HG03432 (cell line): ENCODE results near the gene MID1.
A peak's percentile ranks its signal among the peaks of the same experiment; 100 is the strongest.

ENCODE experiments used
- ATAC-seq: cut with Tn5 transposase; IDR thresholded peaks from one replicate; pipeline ENCODE4 v1.9.1; 2021; ENCODE audit warnings: mild to moderate bottlenecking, moderate library complexity; ENCODE audit not compliant: unreplicated experiment

Gene MID1

GRCh38 chrX:10496345-10496965, 123.9 kb downstream of the MID1 start:
- no peak for ATAC-seq

- no peak for ATAC-seq
Measured at GRCh38 chrX:10495677-10496076, 124.7 kb downstream of the MID1 start.

GRCh38 chrX:10492250-10492649, 128.1 kb downstream of the MID1 start:
- no peak for ATAC-seq

GRCh38 chrX:10486373-10486772, 134.0 kb downstream of the MID1 start:
- no peak for ATAC-seq

GRCh38 chrX:10485326-10485725, 135.1 kb downstream of the MID1 start:
- ATAC-seq = no peak

- ATAC-seq = no peak
Measured at GRCh38 chrX:10484683-10485247, 135.6 kb downstream of the MID1 start.

- no peak for ATAC-seq
Measured at GRCh38 chrX:10483191-10483831, 137.1 kb downstream of the MID1 start.

GRCh38 chrX:10482708-10483107, 137.7 kb downstream of the MID1 start:
- ATAC-seq = no peak

- peak; percentile 96 for ATAC-seq
Measured at GRCh38 chrX:10482261-10482660, 138.1 kb downstream of the MID1 start.

GRCh38 chrX:10480861-10481260, 139.5 kb downstream of the MID1 start:
- no peak for ATAC-seq

GRCh38 chrX:10479508-10479907, 140.9 kb downstream of the MID1 start:
- ATAC-seq = no peak

- ATAC-seq = no peak
Measured at GRCh38 chrX:10477525-10477924, 142.9 kb downstream of the MID1 start.

- ATAC-seq = no peak
Measured at GRCh38 chrX:10474913-10475568, 145.3 kb downstream of the MID1 start.

GRCh38 chrX:10474510-10474909, 145.9 kb downstream of the MID1 start:
- no peak for ATAC-seq

GRCh38 chrX:10471418-10471817, 149.0 kb downstream of the MID1 start:
- no peak for ATAC-seq

- ATAC-seq = no peak
Measured at GRCh38 chrX:10470009-10470408, 150.4 kb downstream of the MID1 start.

GRCh38 chrX:10467793-10468192, 152.6 kb downstream of the MID1 start:
- ATAC-seq = no peak

- ATAC-seq = no peak
Measured at GRCh38 chrX:10465254-10465653, 155.1 kb downstream of the MID1 start.

GRCh38 chrX:10457092-10457491, 163.3 kb downstream of the MID1 start:
- ATAC-seq = no peak

GRCh38 chrX:10453945-10454344, 166.4 kb downstream of the MID1 start:
- ATAC-seq = no peak

- no peak for ATAC-seq
Measured at GRCh38 chrX:10450959-10451355, 169.4 kb downstream of the MID1 start.
